RWPE1 (cell line): Measurements from ENCODE around the gene PKNOX1.
A peak's percentile ranks its signal among the peaks of the same experiment; 100 is the strongest.
"Not testable (repeated sequence)": the region's sequence is repeated elsewhere in the genome, so short reads cannot be mapped to it uniquely, and the experiment has no call there.

Source experiments
- CTCF ChIA-PET: fragments of 350-600 bp; sonication (Branson Sonifier 250); formaldehyde crosslinking; extraction: SDS; loops from one replicate; lab custom pipeline; 2021; lab: Yijun Ruan, JAX
- POLR2A ChIA-PET: fragments of 400-600 bp; formaldehyde crosslinking; extraction: SDS; loops from one replicate; lab custom pipeline; 2020; ENCODE audit warnings: antibody characterized with exemption; ENCODE audit not compliant: low non-redundant PET; lab: Yijun Ruan, JAX
- DNase-seq: peaks from one replicate; pipeline ENCODE4 v3.0.0; 2012; ENCODE audit warnings: low spot score
- H3K27ac ChIP-seq: fragments of 450-650 bp; 2 replicates; pipeline ENCODE4 v1.5.1; 2017
- CTCF ChIP-seq: fragments of 450-650 bp; conservative IDR thresholded peaks from 2 replicates; pipeline ENCODE4 v1.5.1; 2017; ENCODE audit warnings: low read depth, mild to moderate bottlenecking

The PKNOX1 gene

GRCh38 chr21:42973991-42974831 is at the start of gene PKNOX1:
TSS of gene PKNOX1 (plus strand) at chr21:42974562. CDS start at chr21:43004382, 29,820 bp downstream.
- H3K27ac ChIP-seq: peak within 1 kb of the TSS; percentile 97
- TF ChIP-seq CTCF: no peak
- POLR2A ChIA-PET: interaction anchor here (0.6 to 1.1 kb wide), 3 partner anchors 11 to 28 kb away, joined by 3 to 4 read pairs (median 3); no protein-coding TSS in a partner anchor
- CTCF ChIA-PET: no interaction called here
- DNase-seq: peak; percentile 98

- ChIA-PET CTCF (interaction anchor here (0.7 kb wide), 1 partner anchor 9 kb away, joined by 3 read pairs; no protein-coding TSS in a partner anchor), POLR2A (no interaction called here)
- TF ChIP-seq CTCF: no peak
- no peak for DNase-seq
- peak within 1 kb of the TSS; percentile 75 for H3K27ac ChIP-seq
These were observed 49.0 kb upstream of the PKNOX1 start, which contains the start of gene ERVH48-1 for GRCh38 chr21:42925114-42925926. TSS of gene ERVH48-1 (minus strand) at chr21:42925630. CDS start at chr21:42919006, 6,624 bp downstream.

- POLR2A ChIA-PET, CTCF ChIA-PET, DNase-seq: not testable (repeated sequence)
- peak overlapping the region; percentile 10; the same call in 1 of the 2 replicates for H3K27ac ChIP-seq
These were observed 46.7 kb upstream of the PKNOX1 start for GRCh38 chr21:42927474-42928200.

- POLR2A ChIA-PET: interaction anchor here (0.6 kb wide), 1 partner anchor 37 kb away, joined by 4 read pairs; no protein-coding TSS in a partner anchor
- no peak overlapping the region for H3K27ac ChIP-seq
- CTCF ChIA-PET: interaction anchor here (0.7 kb wide), 2 partner anchors 26 to 274 kb away, joined by 3 to 5 read pairs; no protein-coding TSS in a partner anchor
- no peak for DNase-seq
- no peak for TF ChIP-seq CTCF
These were observed 44.4 kb upstream of the PKNOX1 start for GRCh38 chr21:42929969-42930368.

- H3K27ac ChIP-seq: peak overlapping the region; percentile 16; the same call in 1 of the 2 replicates
- no peak for DNase-seq
- no peak for TF ChIP-seq CTCF
- ChIA-PET CTCF (interaction anchor here (0.6 to 0.7 kb wide), 3 partner anchors 17 to 1514 kb away, joined by 3 to 5 read pairs (median 3); no protein-coding TSS in a partner anchor), POLR2A (no interaction called here)
These were observed 42.7 kb upstream of the PKNOX1 start for GRCh38 chr21:42931560-42932235.

GRCh38 chr21:42932378-42933136 is 41.8 kb upstream of the PKNOX1 start:
- H3K27ac ChIP-seq: 0 out of 2 replicates have a peak overlapping the region, but pooled peaks have one; percentile 18
- CTCF ChIA-PET: interaction anchor here (0.7 kb wide), 2 partner anchors 74 to 1515 kb away, joined by 3 to 5 read pairs; no protein-coding TSS in a partner anchor
- POLR2A ChIA-PET, DNase-seq: not testable (repeated sequence)

GRCh38 chr21:42933137-42933970 is 41.0 kb upstream of the PKNOX1 start:
- POLR2A ChIA-PET, DNase-seq, H3K27ac ChIP-seq: not testable (repeated sequence)
- CTCF ChIA-PET: interaction anchor here (0.5 kb wide), 1 partner anchor 8 kb away, joined by 3 read pairs; the partner anchor contains the start of gene ERVH48-1

- H3K27ac ChIP-seq, DNase-seq, POLR2A ChIA-PET: not testable (repeated sequence)
- CTCF ChIA-PET: interaction anchor here (0.5 to 0.6 kb wide), 2 partner anchors 9 to 65 kb away, joined by 3 read pairs; partner anchors contain the start of gene ERVH48-1
These were observed 40.4 kb upstream of the PKNOX1 start for GRCh38 chr21:42933973-42934372.

- DNase-seq, POLR2A ChIA-PET, H3K27ac ChIP-seq, CTCF ChIA-PET: not testable (repeated sequence)
These were observed 38.0 kb upstream of the PKNOX1 start for GRCh38 chr21:42936360-42936759.
